HCT116 (cell line): ENCODE measurements around the gene SEC22C. TPM values are rescaled to one million over a fixed set of nuclear protein-coding genes. Genes with fewer than 3 reads are reported as not detected.
A peak's percentile ranks its signal among the peaks of the same experiment; 100 is the strongest.

Experiments
- ATAC-seq: fragments of 200-7000 bp; cut with Tn5 transposase; 2 replicates; pipeline ENCODE4 v1.9.1; 2020; ENCODE audit warnings: mild to moderate bottlenecking, moderate library complexity
- BruUV-seq: library from RNA; stranded (reverse); fragments of 400-500 nt; replicated peaks from 2 replicates; lab custom pipeline; 2021; lab: Mats Ljungman, UMichigan
- CTCF ChIA-PET: fragments of 300-600 bp; sonication (Branson Sonifier 250); formaldehyde crosslinking; loops from one replicate; lab custom pipeline; 2021; ENCODE audit warnings: antibody characterized with exemption; lab: Charles Lee
- POLR2A ChIA-PET: fragments of 300-600, 350-600 bp; sonication (Branson Sonifier 250); formaldehyde crosslinking; loops from one replicate; lab custom pipeline; 2021; ENCODE audit warnings: antibody characterized with exemption; lab: Charles Lee
- RAD21 ChIA-PET, 2 experiments: fragments of 300-600 bp; sonication (Branson Sonifier 250); formaldehyde crosslinking; loops; one replicate each; lab custom pipeline; 2023; ENCODE audit warnings: low total read pairs in 2 of 2; ENCODE audit not compliant: uncharacterized antibody in 2 of 2, unreplicated experiment in 2 of 2, low non-redundant PET in 1 of 2; lab: Charles Lee
- DNase-seq: peaks from one replicate; pipeline ENCODE4 v3.0.0-alpha.2; 2010; ENCODE audit warnings: low read depth, low spot score
- H2AFZ ChIP-seq: fragments of 200-600 bp; shearing (Covaris generic), sonication (generic); 2 replicates; pipeline ENCODE4 v1.6.1; 2017; ENCODE audit warnings: low read depth, mixed run types, mixed read lengths, antibody characterized with exemption, low read length; ENCODE audit not compliant: poor library complexity, severe bottlenecking
- H3K27ac ChIP-seq: 2 replicates; pipeline ENCODE4 v1.5.1; 2012; ENCODE audit warnings: low read depth, low read length
- H3K27me3 ChIP-seq: fragments of 200-600 bp; sonication (generic); 2 replicates; pipeline ENCODE4 v1.6.1; 2016; ENCODE audit warnings: mixed run types, low read length, mixed read lengths; ENCODE audit not compliant: insufficient read depth
- H3K36me3 ChIP-seq, 2 experiments: fragments of 200-500 bp in 1 of 2; fragments of 200-600 bp in 1 of 2; sonication (Bioruptor generic) in 1 of 2; sonication (generic) in 1 of 2; 2 replicates each; pipeline versions ENCODE4 v1.5.1 to v1.6.1; 2014 to 2016; ENCODE audit warnings: low read length in 2 of 2, inconsistent platforms in 1 of 2, mixed read lengths in 1 of 2, mixed run types in 1 of 2; ENCODE audit not compliant: insufficient read depth in 2 of 2, control insufficient read depth in 1 of 2
- H3K4me1 ChIP-seq, 2 experiments: fragments of 200-600 bp in 1 of 2; sonication (generic) in 1 of 2; 2 replicates each; pipeline versions ENCODE4 v1.5.1 to v1.6.1; 2012 to 2017; ENCODE audit warnings: low read length in 2 of 2, inconsistent platforms in 1 of 2, mild to moderate bottlenecking in 1 of 2, mixed read lengths in 1 of 2, mixed run types in 1 of 2, moderate library complexity in 1 of 2; ENCODE audit not compliant: insufficient read depth in 2 of 2, control insufficient read depth in 1 of 2
- H3K4me2 ChIP-seq: fragments of 200-600 bp; sonication (generic); 2 replicates; pipeline ENCODE4 v1.6.1; 2017; ENCODE audit warnings: mixed run types, low read length, mixed read lengths
- H3K4me3 ChIP-seq, 2 experiments: fragments of 200-600 bp in 1 of 2; sonication (generic) in 1 of 2; replicated peaks in 1 of 2; 2 replicates each; pipeline ENCODE4 v1.5.1; 2011 to 2016; ENCODE audit warnings: low read length in 2 of 2, control low read depth in 1 of 2, low read depth in 1 of 2, mild to moderate bottlenecking in 1 of 2, mixed read lengths in 1 of 2, mixed run types in 1 of 2
- H3K79me2 ChIP-seq: fragments of 200-600 bp; sonication (generic); 2 replicates; pipeline ENCODE4 v1.6.1; 2017; ENCODE audit warnings: mild to moderate bottlenecking, mixed run types, low read length, moderate library complexity, mixed read lengths; ENCODE audit not compliant: insufficient read depth
- H3K9ac ChIP-seq: fragments of 200-600 bp; sonication (generic); 2 replicates; pipeline ENCODE4 v1.6.1; 2016; ENCODE audit warnings: low read length, mixed read lengths
- H3K9me2 ChIP-seq: fragments of 200-600 bp; sonication (generic), shearing (Covaris generic); 2 replicates; pipeline ENCODE4 v1.6.1; 2017; ENCODE audit warnings: mixed run types, mild to moderate bottlenecking, moderate library complexity; ENCODE audit not compliant: insufficient read depth
- H3K9me3 ChIP-seq, 2 experiments: fragments of 200-500 bp in 1 of 2; fragments of 200-600 bp in 1 of 2; sonication (Bioruptor generic) in 1 of 2; sonication (generic) in 1 of 2; 2 replicates each; pipeline ENCODE4 v1.6.1; 2014 to 2017; ENCODE audit warnings: low read length in 2 of 2, mixed read lengths in 2 of 2, inconsistent platforms in 1 of 2, low read depth in 1 of 2, mild to moderate bottlenecking in 1 of 2, mixed run types in 1 of 2, moderate library complexity in 1 of 2; ENCODE audit not compliant: control insufficient read depth in 1 of 2, insufficient read depth in 1 of 2
- H4K20me1 ChIP-seq: fragments of 200-600 bp; sonication (generic), shearing (Covaris generic); 2 replicates; pipeline ENCODE4 v1.6.1; 2017; ENCODE audit warnings: mixed run types, mild to moderate bottlenecking, moderate library complexity; ENCODE audit not compliant: insufficient read depth
- CBX3 ChIP-seq: IDR thresholded peaks from 2 replicates; pipeline ENCODE4 v1.6.1; 2012; ENCODE audit warnings: low read depth
- CTCF ChIP-seq, 3 experiments: fragments of 200-600 bp in 1 of 3; sonication (generic) in 1 of 3; IDR thresholded peaks in 2 of 3; conservative IDR thresholded peaks in 1 of 3; 2 replicates each; pipeline ENCODE4 v1.5.1; 2012 to 2017; ENCODE audit warnings: low read depth in 2 of 3, low read length in 2 of 3, antibody characterized with exemption in 1 of 3, borderline replicate concordance in 1 of 3, control low read depth in 1 of 3, mild to moderate bottlenecking in 1 of 3, mixed read lengths in 1 of 3, mixed run types in 1 of 3, moderate library complexity in 1 of 3; ENCODE audit not compliant: insufficient read depth in 1 of 3
- EZH2 ChIP-seq: fragments of 200-600 bp; sonication (generic); IDR thresholded peaks from 2 replicates; pipeline ENCODE4 v1.6.1; 2017; ENCODE audit warnings: antibody characterized with exemption, mixed run types
- MAX ChIP-seq: IDR thresholded peaks from 2 replicates; pipeline ENCODE4 v1.6.1; 2012
- RAD21 ChIP-seq: IDR thresholded peaks from 2 replicates; pipeline ENCODE4 v1.6.1; 2012; ENCODE audit warnings: low read depth, mild to moderate bottlenecking
- SP1 ChIP-seq: IDR thresholded peaks from 2 replicates; pipeline ENCODE4 v1.6.1; 2012; ENCODE audit warnings: low read depth
- SRF ChIP-seq: IDR thresholded peaks from 2 replicates; pipeline ENCODE4 v1.6.1; 2012; ENCODE audit warnings: low read depth
- ZFX ChIP-seq: fragments of 450-650 bp; IDR thresholded peaks from 2 replicates; pipeline ENCODE4 v1.6.1; 2017
- intact Hi-C: fragments of 100-400 bp; cut with micrococcal nuclease; formaldehyde crosslinking; loops from 2 replicates; pipeline ENCODE4 v1.10.0; 2022
- total RNA-seq: library from RNA; stranded (reverse); gene quantifications from one replicate; pipeline ENCODE4 v1.2.1, GENCODE V29; 2021; ENCODE audit not compliant: unreplicated experiment

The SEC22C gene
- total RNA-seq, 1 experiment from 2014 or later = 43.4 TPM

- no TSS peak for BruUV-seq
- RAD21 ChIA-PET = no interaction called here
- CTCF ChIA-PET = no interaction called here
- H2AFZ ChIP-seq = no peak overlapping the region
- TF ChIP-seq SP1 (no peak), SRF (no peak), ZFX (no peak), CBX3 (no peak), RAD21 (no peak)
- H4K20me1 ChIP-seq = no peaks in the 10 kb centered on the region
- DNase-seq (no peak), ATAC-seq (no peak)
- H3K4me3 ChIP-seq = no peak overlapping the region
- no peak overlapping the region for H3K4me2 ChIP-seq
- no peaks in the 10 kb centered on the region for H3K4me1 ChIP-seq
- H3K27ac ChIP-seq = no peak overlapping the region
- H3K36me3 ChIP-seq = no peaks in the 10 kb centered on the region
- H3K9ac ChIP-seq = no peak overlapping the region
- H3K79me2 ChIP-seq = no peaks in the 10 kb centered on the region
- no peaks in the 10 kb centered on the region for H3K27me3 ChIP-seq
- H3K9me3 ChIP-seq = no peaks in the 10 kb centered on the region
- intact Hi-C loops = no loop called here
- no peaks in the 10 kb centered on the region for H3K9me2 ChIP-seq
- POLR2A ChIA-PET = no interaction called here
Observed at GRCh38 chr3:42527368-42527917, 54.3 kb downstream of the SEC22C start.

- H3K4me1 ChIP-seq = no peaks in the 10 kb centered on the region
- no peaks in the 10 kb centered on the region for H3K36me3 ChIP-seq
- no peak overlapping the region for H2AFZ ChIP-seq
- no peaks in the 10 kb centered on the region for H3K9me3 ChIP-seq
- H3K9ac ChIP-seq = no peak overlapping the region
- POLR2A ChIA-PET = interaction anchor here (1.0 kb wide), 1 partner anchor 24 kb away, joined by 3 read pairs; the partner anchor contains the start of gene VIPR1
- intact Hi-C loops = no loop called here
- no peak for TF ChIP-seq MAX
- TF ChIP-seq EZH2 = no peak
- TF ChIP-seq CTCF (IDR thresholded peaks at IDR 0.05 in 2 of 3, conservative IDR thresholded peaks at IDR 0.05 in 1 of 3; ENCODE audit: borderline replicate concordance in 1 of 3, insufficient read depth in 1 of 3, low read depth in 2 of 3, low read length in 2 of 3) = peak in 2 of 3 experiments; percentile 3 to 16; a peak in 1 of 6 replicates
- CTCF ChIA-PET = no interaction called here
- RAD21 ChIA-PET = no interaction called here
- no TSS peak for BruUV-seq
- no peaks in the 10 kb centered on the region for H3K27me3 ChIP-seq
- ATAC-seq = peak; percentile 72
- no peaks in the 10 kb centered on the region for H3K9me2 ChIP-seq
- H3K79me2 ChIP-seq = no peaks in the 10 kb centered on the region
- H3K27ac ChIP-seq = no peak overlapping the region
- no peaks in the 10 kb centered on the region for H4K20me1 ChIP-seq
- no peak overlapping the region for H3K4me3 ChIP-seq
- no peak overlapping the region for H3K4me2 ChIP-seq
- DNase-seq = no peak
Observed at GRCh38 chr3:42526616-42527367, 55.0 kb downstream of the SEC22C start.
